Measurements from ENCODE around the gene KLHL8. TPM values are rescaled to one million over a fixed set of nuclear protein-coding genes. Genes with fewer than 3 reads are reported as not detected.

KLHL8 gene
- total and polyA plus RNA-seq, 4 donors: 2.9 to 14.4 (median 5.1) TPM

DNA sequence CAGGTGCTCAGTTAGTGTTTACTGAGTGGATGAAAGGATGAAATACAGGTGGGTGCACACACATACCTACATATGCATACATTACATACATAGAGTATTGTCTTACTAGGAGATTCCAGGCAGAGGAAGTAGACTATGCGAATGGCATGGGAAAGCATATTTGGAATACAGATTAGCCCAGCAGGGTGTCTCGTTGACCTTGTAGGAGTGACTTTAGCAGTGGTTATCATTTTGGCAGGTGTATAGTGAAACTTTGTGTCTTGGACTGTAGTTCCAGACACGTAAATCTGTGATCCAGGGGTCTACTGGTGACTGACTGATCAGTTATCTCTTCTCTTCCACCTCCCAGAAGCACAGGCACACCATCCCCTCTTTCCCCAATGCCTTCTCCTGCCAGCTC lies 86.3 kb downstream of the KLHL8 start:
- no peaks in the 10 kb centered on the region for H3K27me3 ChIP-seq (ENCODE audit: control insufficient read depth in 4 of 4, insufficient read depth in 4 of 4, low read length in 3 of 4)
- H3K9me3 ChIP-seq (ENCODE audit: control insufficient read depth in 4 of 4, low read length in 3 of 4): no peaks in the 10 kb centered on the region
- H3K27ac ChIP-seq (ENCODE audit: low read depth in 1 of 2, low read length in 2 of 2): no peak overlapping the region
- H3K9ac ChIP-seq (ENCODE audit: low read depth in 1 of 2, low read length in 2 of 2): no peak overlapping the region
- DNase-seq (ENCODE audit: low spot score): no peak
- H3K36me3 ChIP-seq (ENCODE audit: control insufficient read depth in 4 of 4, insufficient read depth in 3 of 4, low read depth in 1 of 4, low read length in 3 of 4): peaks cover 16 to 74% (median 65%) of the 10 kb centered on the region in 4 donors
- H3K4me1 ChIP-seq (ENCODE audit: control insufficient read depth in 4 of 4, insufficient read depth in 4 of 4, low read length in 3 of 4): no peaks in the 10 kb centered on the region
- H3K4me3 ChIP-seq (ENCODE audit: low read depth in 1 of 3, low read length in 3 of 3): no peak overlapping the region
- TF ChIP-seq MAX (IDR thresholded peaks at IDR 0.05) (no peak), NR2F2 (IDR thresholded peaks at IDR 0.05) (no peak), RAD21 (IDR thresholded peaks at IDR 0.05) (no peak)
- 95% methylated on average over 3 of the region's 3 CpGs for WGBS

GRCh38 chr4:87133183-87133582 lies 87.2 kb downstream of the KLHL8 start:
- Histone ChIP-seq H3K9me3 (ENCODE audit: control insufficient read depth in 4 of 4, low read length in 3 of 4) (no peaks in the 10 kb centered on the region), H3K4me1 (ENCODE audit: control insufficient read depth in 4 of 4, insufficient read depth in 4 of 4, low read length in 3 of 4) (no peaks in the 10 kb centered on the region), H3K4me3 (ENCODE audit: low read depth in 1 of 3, low read length in 3 of 3) (no peak overlapping the region), H3K9ac (ENCODE audit: low read depth in 1 of 2, low read length in 2 of 2) (no peak overlapping the region), H3K36me3 (ENCODE audit: control insufficient read depth in 4 of 4, insufficient read depth in 3 of 4, low read depth in 1 of 4, low read length in 3 of 4) (peaks cover 16 to 77% (median 72%) of the 10 kb centered on the region in 4 donors), H3K27ac (ENCODE audit: low read depth in 1 of 2, low read length in 2 of 2) (no peak overlapping the region), H3K27me3 (ENCODE audit: control insufficient read depth in 4 of 4, insufficient read depth in 4 of 4, low read length in 3 of 4) (no peaks in the 10 kb centered on the region)
- no peak for DNase-seq (ENCODE audit: low spot score)
- TF ChIP-seq RAD21 (IDR thresholded peaks at IDR 0.05) (no peak), HNF4G (IDR thresholded peaks at IDR 0.05) (no peak), ZBTB33 (IDR thresholded peaks at IDR 0.05) (no peak), MAX (IDR thresholded peaks at IDR 0.05) (no peak), EGR1 (IDR thresholded peaks at IDR 0.05; ENCODE audit: low read depth in 2 of 2) (no peak), NR2F2 (IDR thresholded peaks at IDR 0.05) (no peak), RXRA (IDR thresholded peaks at IDR 0.05) (no peak), GABPA (IDR thresholded peaks at IDR 0.05 in 1 of 2, conservative IDR thresholded peaks at IDR 0.05 in 1 of 2) (no peak), FOXA1 (IDR thresholded peaks at IDR 0.05) (no peak), JUND (IDR thresholded peaks at IDR 0.05) (no peak), FOXA2 (IDR thresholded peaks at IDR 0.05) (no peak), HNF4A (conservative IDR thresholded peaks at IDR 0.05) (no peak), SP1 (IDR thresholded peaks at IDR 0.05) (no peak), YY1 (IDR thresholded peaks at IDR 0.05) (no peak), TAF1 (conservative IDR thresholded peaks at IDR 0.05) (no peak)
- TF ChIP-seq, protein P1, sequence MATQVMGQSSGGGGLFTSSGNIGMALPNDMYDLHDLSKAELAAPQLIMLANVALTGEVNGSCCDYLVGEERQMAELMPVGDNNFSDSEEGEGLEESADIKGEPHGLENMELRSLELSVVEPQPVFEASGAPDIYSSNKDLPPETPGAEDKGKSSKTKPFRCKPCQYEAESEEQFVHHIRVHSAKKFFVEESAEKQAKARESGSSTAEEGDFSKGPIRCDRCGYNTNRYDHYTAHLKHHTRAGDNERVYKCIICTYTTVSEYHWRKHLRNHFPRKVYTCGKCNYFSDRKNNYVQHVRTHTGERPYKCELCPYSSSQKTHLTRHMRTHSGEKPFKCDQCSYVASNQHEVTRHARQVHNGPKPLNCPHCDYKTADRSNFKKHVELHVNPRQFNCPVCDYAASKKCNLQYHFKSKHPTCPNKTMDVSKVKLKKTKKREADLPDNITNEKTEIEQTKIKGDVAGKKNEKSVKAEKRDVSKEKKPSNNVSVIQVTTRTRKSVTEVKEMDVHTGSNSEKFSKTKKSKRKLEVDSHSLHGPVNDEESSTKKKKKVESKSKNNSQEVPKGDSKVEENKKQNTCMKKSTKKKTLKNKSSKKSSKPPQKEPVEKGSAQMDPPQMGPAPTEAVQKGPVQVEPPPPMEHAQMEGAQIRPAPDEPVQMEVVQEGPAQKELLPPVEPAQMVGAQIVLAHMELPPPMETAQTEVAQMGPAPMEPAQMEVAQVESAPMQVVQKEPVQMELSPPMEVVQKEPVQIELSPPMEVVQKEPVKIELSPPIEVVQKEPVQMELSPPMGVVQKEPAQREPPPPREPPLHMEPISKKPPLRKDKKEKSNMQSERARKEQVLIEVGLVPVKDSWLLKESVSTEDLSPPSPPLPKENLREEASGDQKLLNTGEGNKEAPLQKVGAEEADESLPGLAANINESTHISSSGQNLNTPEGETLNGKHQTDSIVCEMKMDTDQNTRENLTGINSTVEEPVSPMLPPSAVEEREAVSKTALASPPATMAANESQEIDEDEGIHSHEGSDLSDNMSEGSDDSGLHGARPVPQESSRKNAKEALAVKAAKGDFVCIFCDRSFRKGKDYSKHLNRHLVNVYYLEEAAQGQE (IDR thresholded peaks at IDR 0.05): no peak
- TF ChIP-seq, protein P2, sequence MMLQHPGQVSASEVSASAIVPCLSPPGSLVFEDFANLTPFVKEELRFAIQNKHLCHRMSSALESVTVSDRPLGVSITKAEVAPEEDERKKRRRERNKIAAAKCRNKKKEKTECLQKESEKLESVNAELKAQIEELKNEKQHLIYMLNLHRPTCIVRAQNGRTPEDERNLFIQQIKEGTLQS (IDR thresholded peaks at IDR 0.05): no peak
- TF ChIP-seq, protein P3, sequence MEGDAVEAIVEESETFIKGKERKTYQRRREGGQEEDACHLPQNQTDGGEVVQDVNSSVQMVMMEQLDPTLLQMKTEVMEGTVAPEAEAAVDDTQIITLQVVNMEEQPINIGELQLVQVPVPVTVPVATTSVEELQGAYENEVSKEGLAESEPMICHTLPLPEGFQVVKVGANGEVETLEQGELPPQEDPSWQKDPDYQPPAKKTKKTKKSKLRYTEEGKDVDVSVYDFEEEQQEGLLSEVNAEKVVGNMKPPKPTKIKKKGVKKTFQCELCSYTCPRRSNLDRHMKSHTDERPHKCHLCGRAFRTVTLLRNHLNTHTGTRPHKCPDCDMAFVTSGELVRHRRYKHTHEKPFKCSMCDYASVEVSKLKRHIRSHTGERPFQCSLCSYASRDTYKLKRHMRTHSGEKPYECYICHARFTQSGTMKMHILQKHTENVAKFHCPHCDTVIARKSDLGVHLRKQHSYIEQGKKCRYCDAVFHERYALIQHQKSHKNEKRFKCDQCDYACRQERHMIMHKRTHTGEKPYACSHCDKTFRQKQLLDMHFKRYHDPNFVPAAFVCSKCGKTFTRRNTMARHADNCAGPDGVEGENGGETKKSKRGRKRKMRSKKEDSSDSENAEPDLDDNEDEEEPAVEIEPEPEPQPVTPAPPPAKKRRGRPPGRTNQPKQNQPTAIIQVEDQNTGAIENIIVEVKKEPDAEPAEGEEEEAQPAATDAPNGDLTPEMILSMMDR (IDR thresholded peaks at IDR 0.05; ENCODE audit: low read depth, low read length, missing input control): no peak
- WGBS: 78% methylated on average over 2 of the region's 2 CpGs
